ENCODE data around the gene CDC40.

Gene CDC40

DNA sequence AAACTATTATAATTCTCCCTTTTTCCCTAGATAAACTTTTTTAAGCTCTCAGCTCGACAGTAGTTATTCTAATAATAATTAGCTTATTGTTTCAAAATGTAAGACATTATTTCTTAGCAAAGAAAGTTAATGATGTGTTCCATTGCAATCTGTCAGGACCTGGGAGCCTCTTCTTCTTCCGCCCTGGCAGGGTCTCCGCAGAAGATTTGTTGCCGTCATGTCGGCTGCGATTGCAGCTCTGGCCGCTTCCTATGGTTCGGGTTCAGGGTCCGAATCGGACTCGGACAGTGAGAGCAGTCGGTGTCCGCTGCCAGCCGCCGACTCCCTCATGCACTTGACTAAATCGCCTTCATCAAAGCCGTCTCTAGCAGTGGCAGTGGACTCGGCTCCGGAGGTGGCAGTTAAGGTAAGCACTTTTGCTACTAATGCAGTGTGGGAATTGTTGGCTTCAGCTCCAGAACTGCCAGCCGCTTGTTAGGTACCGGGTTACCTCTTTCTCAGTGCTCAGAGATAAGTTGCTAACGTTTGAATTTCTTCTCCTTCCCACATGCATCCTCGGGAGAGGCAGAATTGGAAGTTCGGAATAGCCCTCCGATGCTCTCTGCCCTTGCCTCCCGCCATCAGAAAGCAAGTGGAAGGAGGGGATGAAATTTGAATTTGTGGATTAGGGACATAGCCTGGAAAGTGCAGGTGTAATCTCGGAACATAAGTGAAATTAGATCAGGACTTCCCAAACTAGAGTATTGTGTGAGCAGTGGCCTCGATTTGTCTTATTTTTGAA, at the start of gene CDC40:
CDC40 (plus strand) TSS at position 200 of the 781 bp plus-strand sequence; CDS start at position 218, 18 bp downstream.
- DNase-seq = peak; percentile 70 to 72

DNA sequence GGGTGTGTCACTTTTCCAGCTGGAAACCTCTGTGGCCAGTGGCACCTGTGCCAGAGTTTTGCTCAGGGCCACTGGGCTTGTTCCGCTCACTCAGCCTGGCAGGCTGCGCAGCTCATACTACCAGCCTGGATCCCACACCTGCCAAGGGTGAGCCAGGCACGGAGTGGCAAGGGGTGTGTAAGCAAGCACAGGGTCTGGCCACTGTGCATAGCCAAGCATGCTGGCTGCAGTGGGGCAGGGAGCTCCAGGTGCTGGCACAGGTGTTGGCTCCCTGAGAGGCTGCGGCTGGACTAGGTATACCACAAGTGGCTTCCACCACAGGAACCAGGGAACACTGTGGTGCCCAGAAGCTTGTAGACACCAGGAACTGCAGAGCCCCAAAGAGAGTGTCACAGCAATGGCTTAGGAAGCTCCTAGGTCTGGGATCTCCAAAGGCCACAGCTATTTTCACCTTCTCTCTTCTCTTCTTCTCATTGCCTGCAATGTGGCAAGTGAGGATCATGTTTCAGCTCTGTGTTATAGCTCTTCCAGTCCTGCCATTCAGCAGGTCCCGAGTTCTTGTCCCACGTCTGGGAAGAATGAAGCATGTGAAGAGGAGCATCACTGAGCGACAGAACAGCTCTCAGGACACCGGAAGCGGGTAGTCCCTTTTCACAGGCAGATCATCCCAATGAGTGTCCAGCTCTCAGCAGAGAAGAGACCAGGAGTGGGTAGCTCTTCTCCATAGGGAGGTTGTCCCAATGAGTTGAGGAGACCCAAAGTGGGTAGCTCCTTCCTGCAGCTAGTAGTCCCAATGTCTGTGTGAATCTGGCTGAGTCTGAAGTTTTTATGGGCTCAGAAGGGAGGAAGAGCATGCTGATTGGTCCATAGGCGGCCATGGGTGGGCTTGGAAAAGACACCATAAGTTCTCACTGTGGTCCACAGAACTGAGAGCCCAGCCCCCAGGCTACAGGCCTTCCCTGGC, 42.0 kb upstream of the CDC40 start:
- no peak for DNase-seq

DNA sequence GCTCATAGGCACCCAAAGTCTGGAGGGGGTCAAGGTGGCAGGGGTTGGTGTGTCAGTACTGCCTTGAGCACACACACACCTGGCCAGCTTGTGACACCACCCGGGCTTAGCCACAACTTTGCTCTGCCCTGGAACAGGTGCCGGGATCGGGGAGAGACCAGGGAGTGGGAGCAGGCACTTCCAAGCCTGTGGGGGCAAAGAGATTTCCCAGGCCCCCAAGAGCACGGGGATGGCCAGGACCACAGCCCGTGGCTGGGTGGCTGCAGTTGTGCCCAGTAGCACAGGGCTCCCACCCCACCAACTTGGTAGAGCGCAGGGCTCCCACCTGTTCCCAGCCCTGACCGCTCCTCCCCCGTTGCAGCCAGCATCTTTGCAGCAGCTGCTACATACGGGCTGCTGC, 41.2 kb upstream of the CDC40 start:
- no peak for DNase-seq

DNA sequence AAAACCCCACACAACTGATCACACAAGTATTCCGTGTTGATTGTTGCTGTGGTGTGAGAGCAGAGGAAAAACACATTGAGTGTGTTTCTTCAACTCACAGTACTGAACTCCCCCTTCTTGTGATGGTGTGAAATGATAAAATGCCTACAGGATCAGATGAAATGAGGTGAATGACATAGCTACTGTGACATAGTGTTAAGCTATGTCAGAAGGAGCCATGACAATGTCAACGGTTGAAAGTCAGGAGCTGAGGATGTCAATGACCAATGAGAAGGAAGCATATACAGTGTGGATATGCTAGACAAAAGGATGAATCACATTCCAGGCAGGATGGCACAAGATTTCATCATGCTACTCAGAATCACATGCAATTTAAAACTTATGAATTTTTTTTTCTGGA, 39.6 kb upstream of the CDC40 start:
- DNase-seq = no peak

DNA sequence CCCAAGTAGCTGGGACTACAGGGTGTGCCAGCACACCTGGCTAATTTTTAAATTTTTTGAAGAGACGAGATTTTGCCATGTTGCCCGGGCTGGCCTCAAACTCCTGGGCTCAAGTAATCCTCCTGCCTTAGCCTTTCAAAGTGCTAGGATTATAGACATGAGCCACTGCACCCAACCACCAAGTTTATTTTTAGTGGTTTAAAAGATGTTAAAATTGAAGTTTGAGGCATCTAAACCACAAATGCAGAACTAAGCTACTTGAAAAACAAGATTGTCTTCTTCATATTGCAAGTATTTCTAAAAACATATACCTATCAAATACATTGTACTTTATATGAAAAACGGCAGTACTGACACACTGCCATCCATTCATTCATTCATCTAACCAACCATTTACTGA, 32.4 kb upstream of the CDC40 start:
- DNase-seq = no peak

DNA sequence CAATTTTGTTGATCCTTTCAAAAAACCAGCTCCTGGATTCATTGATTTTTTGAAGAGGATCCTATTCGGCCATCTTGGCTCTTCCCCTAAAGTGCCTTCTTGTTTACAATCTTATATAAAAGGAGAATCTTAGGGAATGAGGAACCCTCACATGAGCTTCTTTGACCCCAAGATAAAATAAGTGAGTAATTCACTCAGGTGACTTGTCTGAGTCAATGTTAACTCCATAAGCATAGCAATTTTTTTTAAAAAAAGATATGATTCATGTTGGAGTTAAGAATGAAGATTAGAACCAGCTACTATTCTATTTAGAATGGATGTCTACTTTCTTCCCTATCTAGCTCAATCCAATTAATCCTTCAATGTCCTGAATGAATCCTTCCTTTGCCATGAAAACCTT, 21.7 kb upstream of the CDC40 start:
- DNase-seq = no peak

GRCh38 chr6:110170081-110170480, 10.1 kb upstream of the CDC40 start:
- DNase-seq = no peak

DNA sequence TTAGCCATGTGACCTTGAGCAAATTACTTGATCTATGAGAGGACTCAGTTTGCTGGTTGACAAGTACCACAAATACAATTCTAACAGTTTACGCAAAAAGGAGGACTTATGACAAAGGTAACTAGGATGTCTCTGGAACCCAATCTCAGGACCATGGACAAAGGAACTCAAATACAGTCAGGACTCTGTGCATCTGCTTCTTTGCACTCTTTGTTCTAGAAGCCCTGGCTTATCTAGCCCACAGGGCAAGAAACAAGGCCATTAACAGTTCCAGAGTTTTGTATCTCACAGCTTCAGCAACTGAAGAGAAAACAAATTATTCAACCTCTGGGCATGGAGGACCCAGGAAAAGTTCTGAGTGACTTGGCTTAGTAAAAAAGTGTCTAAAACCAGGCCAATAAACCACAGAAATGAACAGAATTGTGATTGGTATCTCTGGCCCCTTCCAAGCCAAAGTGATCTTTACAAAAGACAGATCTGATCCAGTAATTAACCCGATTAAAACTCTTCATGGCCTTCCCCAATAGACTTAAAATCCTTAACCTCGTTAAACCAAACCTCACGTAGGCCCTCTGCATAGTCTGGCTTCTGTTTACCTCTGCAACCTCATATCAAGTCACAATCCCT, 6.6 kb upstream of the CDC40 start:
- DNase-seq = no peak

GRCh38 chr6:110178626-110179405, 1.4 kb upstream of the CDC40 start:
- DNase-seq = peak; percentile 68 to 71

GRCh38 chr6:110179406-110180227, 610 bp upstream of the CDC40 start, which contains the start of gene WASF1:
Gene WASF1 (minus strand): TSS chr6:110179670. CDS start chr6:110127601, 52,069 bp downstream.
- DNase-seq = peak; percentile 93 to 94

- DNase-seq = peak; percentile 22 to 23
Observed at GRCh38 chr6:110181131-110182030, 1.2 kb downstream of the CDC40 start.

- DNase-seq = no peak
Observed at GRCh38 chr6:110183292-110183885, 3.2 kb downstream of the CDC40 start.

DNA sequence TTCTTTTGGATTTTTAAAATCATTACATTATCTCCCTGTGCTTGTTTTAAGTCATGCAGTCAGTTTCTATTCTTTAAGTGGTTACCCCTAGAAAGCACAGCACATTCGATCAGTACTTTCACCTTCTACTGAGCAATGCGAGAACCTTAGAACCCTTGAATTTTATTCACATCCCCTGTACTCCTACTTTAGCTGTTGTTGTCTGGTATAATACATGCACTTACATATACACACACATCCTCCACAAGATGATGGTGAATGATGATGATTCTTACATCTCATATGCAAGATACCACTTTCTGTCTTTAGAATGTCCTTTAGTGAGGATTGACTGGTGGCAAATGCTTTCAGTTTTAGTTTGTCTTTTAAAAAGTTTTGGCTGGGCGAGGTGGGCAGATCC, 5.7 kb downstream of the CDC40 start:
- no peak for DNase-seq

DNA sequence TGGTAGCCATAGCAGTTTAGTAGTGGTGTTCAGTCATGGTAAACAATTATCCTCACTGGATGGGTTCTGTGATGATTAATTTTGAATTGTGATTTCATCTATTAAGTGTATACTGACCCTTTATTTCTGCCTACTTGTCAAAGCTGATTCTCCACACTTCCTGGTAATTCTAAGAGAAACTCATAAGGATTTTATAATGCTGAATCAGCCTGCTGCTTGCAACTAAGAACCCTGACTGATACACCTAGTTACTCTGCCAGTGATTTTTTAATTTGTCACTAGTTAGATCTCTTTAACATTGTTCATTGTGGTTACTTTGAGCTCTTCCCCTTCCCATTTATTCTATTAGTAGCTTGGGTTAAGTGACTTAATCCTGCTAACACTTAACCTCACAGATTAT, 8.6 kb downstream of the CDC40 start:
- no peak for DNase-seq

DNA sequence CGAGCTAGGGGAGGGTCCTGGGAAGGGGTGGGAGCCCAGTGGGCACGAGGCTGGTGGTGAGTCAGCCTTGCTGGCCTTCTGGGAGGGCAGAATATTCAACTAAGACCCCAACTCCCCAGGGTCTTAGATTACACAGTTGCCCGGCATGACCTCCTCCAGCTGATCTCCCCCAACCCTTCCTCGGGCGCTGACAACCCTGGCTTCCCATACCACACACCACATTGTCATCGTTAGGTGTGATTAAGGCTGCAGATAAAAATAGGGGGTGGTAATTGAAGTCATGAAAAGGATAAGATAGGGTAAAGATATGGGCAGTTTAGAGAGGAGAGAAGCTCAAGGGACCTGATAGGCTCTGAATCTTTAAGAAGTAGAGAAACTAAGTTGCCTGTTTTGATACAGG, 10.5 kb downstream of the CDC40 start:
- DNase-seq = no peak

DNA sequence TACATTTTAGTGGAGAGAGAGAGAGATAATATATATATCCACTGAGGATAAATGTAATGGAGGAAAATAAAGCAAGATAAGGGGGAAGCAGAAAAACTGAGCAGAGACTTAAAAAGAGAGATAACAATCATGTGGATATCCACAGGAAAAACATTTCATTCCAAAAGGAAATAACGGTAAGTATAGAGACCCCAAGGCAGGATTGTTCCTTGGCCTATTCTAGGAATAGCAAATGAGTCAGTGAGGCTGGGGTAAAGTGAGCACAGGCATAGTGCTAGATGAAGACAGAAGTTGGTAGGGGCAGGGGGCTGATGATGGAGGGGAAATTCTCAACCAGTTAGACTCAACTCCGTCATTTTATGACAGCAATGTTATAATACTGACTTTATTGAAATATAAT, 11.2 kb downstream of the CDC40 start:
- no peak for DNase-seq

DNA sequence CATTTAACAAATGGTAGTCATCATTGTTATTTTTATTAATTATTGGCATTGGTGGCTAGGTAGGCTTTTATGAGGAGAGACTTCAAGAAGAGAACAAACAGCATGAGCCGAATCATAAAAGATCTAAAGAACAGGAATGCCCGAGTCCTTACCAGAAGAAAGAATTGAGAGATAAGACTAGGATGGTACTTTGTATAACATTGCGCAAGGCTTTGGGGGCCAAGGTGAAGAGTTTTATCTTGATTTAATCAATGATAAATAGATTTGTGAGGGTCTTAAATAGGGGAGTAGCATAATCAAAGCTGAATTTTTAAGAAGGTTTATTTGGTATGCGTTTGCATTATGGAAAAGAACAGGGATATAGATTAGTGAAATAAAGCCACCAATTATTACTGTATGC, 15.4 kb downstream of the CDC40 start:
- DNase-seq = no peak

DNA sequence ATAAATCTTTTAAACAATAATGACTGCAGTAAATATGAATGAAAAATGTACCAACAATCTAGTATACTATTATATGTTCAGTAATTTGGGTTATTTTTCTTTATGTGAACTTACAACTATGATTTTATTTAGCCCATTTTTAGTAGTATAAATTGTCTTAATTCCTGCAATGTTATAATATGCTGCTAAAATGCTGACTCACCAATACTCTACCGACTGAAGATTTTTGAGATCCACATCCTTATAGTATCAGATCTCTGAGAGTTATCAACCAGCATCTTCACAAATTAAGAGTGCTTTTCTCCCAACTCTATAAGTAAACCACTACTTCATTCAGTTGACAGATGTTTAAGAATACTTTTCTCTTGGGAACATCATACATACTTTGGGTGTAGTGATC, 16.6 kb downstream of the CDC40 start:
- DNase-seq = no peak

DNA sequence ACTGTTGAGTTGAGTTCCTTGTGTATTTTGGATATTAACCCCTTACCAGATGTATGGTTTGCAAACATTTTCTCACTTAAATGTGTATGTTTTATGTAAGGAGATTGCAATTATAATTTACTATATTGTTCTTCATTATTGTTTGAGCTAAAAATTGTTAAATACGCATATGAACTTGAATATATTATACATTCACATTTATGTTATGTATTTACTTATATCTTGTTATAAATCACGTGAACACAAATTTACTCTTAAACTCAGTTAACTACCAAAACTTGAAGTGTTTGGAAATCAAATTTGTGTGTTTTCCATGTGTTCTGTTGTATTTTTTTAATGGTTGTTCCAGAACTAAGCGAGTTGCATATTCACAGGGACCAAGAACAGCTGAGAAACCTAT, 18.3 kb downstream of the CDC40 start:
- no peak for DNase-seq

All from activated T-cell treated with anti-CD3 and anti-CD28 coated beads, Interleukin-2, amount 50 U/mL, for 48 hours (primary cell).